Lower lobe of right lung (tissue), 2 donors: Measurements from ENCODE around the gene DNM3. TPM values are rescaled to one million over a fixed set of nuclear protein-coding genes. Genes with fewer than 3 reads are reported as not detected.
A peak's percentile ranks its signal among the peaks of the same experiment; 100 is the strongest.

Experiments
- ATAC-seq, 2 donors: fragments of 200-7000 bp; cut with Tn5 transposase; one replicate each; pipeline ENCODE4 v1.9.1; 2020 to 2022; ENCODE audit warnings: mild to moderate bottlenecking in 2 of 2, moderate library complexity in 2 of 2
- DNase-seq: peaks from one replicate; pipeline ENCODE4 v3.0.0-alpha.2; 2020
- H3K27ac ChIP-seq: fragments of 200-600 bp; one replicate; pipeline ENCODE4 v1.8.0; 2022
- H3K27me3 ChIP-seq: fragments of 200-600 bp; one replicate; pipeline ENCODE4 v1.8.0; 2022; ENCODE audit warnings: low read depth
- H3K36me3 ChIP-seq: fragments of 200-600 bp; one replicate; pipeline ENCODE4 v1.8.0; 2022; ENCODE audit warnings: mild to moderate bottlenecking
- H3K4me1 ChIP-seq: fragments of 200-600 bp; one replicate; pipeline ENCODE4 v1.8.0; 2022
- H3K4me3 ChIP-seq: fragments of 200-600 bp; one replicate; pipeline ENCODE4 v1.8.0; 2022; ENCODE audit warnings: mild to moderate bottlenecking
- H3K9me3 ChIP-seq: fragments of 200-600 bp; one replicate; pipeline ENCODE4 v1.8.0; 2022
- intact Hi-C: fragments of 100-400 bp; cut with DNase I; formaldehyde crosslinking; loops from one replicate; pipeline ENCODE4 v1.11.0; 2022
- total RNA-seq: library from RNA; stranded (reverse); fragmentation: NEBNext Ultra II Directional; extraction: Animal tissue kit (Norgen Biotek cat#: 25700); gene quantifications from one replicate; pipeline ENCODE4 v1.2.1, GENCODE V29; 2021
- TF ChIP-seq, protein P1 (sequence below): fragments of 200-600 bp; IDR thresholded peaks from one replicate; pipeline ENCODE4 v1.8.0; 2022; ENCODE audit warnings: antibody characterized with exemption, mild to moderate bottlenecking
- donor health status: DM: no; HTN: yes; CAD: no; lungs with severe emphysema.

The DNM3 gene
- total RNA-seq, 1 donor from 2014 or later, result 12.4 TPM

DNA sequence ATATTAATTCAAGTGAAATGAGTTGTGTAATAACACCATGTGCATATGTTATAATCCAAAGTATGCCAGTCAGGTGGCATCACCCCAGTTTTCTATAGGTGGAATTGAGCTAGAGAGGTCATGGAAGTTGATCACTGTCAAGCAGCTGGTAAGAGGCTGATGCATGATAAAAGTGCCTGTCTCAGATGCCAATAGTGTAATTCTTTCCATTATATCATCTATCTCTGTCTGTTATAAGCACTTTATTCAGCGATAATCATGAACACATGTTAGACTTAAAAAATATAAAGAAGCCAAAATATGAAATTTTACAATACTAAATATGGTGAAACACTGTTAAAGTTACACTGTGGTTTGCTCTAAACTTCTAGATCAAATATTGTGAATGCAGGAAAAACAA lies 156.6 kb downstream of the DNM3 start:
- TF ChIP-seq, protein P1, sequence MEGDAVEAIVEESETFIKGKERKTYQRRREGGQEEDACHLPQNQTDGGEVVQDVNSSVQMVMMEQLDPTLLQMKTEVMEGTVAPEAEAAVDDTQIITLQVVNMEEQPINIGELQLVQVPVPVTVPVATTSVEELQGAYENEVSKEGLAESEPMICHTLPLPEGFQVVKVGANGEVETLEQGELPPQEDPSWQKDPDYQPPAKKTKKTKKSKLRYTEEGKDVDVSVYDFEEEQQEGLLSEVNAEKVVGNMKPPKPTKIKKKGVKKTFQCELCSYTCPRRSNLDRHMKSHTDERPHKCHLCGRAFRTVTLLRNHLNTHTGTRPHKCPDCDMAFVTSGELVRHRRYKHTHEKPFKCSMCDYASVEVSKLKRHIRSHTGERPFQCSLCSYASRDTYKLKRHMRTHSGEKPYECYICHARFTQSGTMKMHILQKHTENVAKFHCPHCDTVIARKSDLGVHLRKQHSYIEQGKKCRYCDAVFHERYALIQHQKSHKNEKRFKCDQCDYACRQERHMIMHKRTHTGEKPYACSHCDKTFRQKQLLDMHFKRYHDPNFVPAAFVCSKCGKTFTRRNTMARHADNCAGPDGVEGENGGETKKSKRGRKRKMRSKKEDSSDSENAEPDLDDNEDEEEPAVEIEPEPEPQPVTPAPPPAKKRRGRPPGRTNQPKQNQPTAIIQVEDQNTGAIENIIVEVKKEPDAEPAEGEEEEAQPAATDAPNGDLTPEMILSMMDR, result no peak
- no peak overlapping the region for H3K4me3 ChIP-seq
- intact Hi-C loops, result no loop called here

DNA sequence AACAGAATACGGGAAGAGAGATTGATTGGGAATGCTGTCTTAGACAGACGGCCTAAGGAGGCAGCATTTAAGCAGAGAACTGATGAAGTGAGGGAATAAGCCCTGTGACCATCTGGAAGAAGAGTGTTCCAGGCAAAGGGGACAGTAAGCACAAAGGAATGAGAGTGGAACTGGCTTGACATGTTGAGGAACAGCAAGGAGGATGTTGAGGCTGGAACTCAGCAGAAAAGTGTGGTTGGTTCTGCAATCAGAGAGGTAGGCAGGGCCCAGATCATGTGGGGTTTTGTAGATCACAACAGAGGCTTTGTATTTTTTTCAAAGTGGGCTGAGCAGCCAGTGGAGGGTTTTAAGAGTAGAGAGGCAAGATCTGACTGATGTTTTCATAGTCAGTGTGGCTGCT lies 157.4 kb downstream of the DNM3 start:
- no peak overlapping the region for H3K4me3 ChIP-seq
- no peaks in the 10 kb centered on the region for H3K4me1 ChIP-seq
- TF ChIP-seq, protein P1, result no peak
- DNase-seq (no peak), ATAC-seq (no peak)
- intact Hi-C loops, result no loop called here
- no peak overlapping the region for H3K27ac ChIP-seq
- no peaks in the 10 kb centered on the region for H3K36me3 ChIP-seq
- no peaks in the 10 kb centered on the region for H3K27me3 ChIP-seq
- H3K9me3 ChIP-seq, result no peaks in the 10 kb centered on the region

More for the DNA sequence above, 156.6 kb downstream of the DNM3 start:
- DNase-seq (no peak), ATAC-seq (no peak)
- Histone ChIP-seq H3K27ac (no peak overlapping the region), H3K9me3 (no peaks in the 10 kb centered on the region), H3K36me3 (no peaks in the 10 kb centered on the region), H3K4me1 (no peaks in the 10 kb centered on the region), H3K27me3 (no peaks in the 10 kb centered on the region)

DNA sequence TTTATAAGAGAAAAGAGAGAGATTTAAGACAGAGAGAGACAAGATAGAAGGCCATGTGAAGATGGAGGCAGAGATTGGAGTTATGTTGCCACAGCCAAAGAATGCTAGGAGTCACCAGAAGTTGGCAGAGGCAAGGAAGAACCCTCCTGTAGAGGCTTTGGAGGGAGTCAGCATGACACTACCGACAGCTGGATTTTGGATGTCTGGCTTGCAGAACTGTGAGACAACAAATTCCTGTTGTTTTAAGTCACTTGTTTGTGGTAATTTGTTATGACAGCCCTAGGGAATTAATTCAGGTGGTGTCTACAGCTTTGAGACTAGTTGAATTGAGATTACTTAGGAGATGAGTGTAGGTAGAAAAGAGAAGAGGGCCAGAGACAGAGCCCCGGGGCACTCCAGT lies 158.5 kb downstream of the DNM3 start:
- no peaks in the 10 kb centered on the region for H3K9me3 ChIP-seq
- DNase-seq, result no peak
- H3K27me3 ChIP-seq, result no peaks in the 10 kb centered on the region
- H3K4me1 ChIP-seq, result peaks cover 6% of the 10 kb centered on the region
- H3K4me3 ChIP-seq, result no peak overlapping the region
- no peak for ATAC-seq
- intact Hi-C loops, result no loop called here
- no peaks in the 10 kb centered on the region for H3K36me3 ChIP-seq
- no peak overlapping the region for H3K27ac ChIP-seq
- TF ChIP-seq, protein P1, result no peak

DNA sequence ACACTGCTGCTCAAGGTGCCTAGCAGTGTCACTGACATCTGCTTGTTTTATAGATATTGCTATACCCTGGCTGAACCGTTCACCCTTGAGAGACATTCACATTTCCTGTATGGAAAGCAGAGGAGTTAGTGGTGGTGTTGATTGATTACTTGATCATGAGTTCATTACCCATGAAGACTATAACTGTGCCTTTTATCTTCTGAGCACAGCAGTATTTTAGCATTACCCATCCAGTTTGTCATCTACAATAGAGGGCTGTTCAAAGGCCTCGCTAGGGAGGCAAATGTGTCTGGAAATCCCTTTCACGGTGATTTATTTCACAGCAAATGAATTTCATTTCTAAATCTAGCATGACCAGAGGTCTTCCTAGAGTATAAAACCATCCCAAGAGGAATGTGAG lies 160.0 kb downstream of the DNM3 start:
- peaks cover 6% of the 10 kb centered on the region for H3K4me1 ChIP-seq
- TF ChIP-seq, protein P1, result no peak
- intact Hi-C loops, result no loop called here
- no peaks in the 10 kb centered on the region for H3K27me3 ChIP-seq
- H3K4me3 ChIP-seq, result no peak overlapping the region
- ATAC-seq, result no peak
- no peaks in the 10 kb centered on the region for H3K9me3 ChIP-seq
- no peaks in the 10 kb centered on the region for H3K36me3 ChIP-seq
- DNase-seq, result no peak
- no peak overlapping the region for H3K27ac ChIP-seq

DNA sequence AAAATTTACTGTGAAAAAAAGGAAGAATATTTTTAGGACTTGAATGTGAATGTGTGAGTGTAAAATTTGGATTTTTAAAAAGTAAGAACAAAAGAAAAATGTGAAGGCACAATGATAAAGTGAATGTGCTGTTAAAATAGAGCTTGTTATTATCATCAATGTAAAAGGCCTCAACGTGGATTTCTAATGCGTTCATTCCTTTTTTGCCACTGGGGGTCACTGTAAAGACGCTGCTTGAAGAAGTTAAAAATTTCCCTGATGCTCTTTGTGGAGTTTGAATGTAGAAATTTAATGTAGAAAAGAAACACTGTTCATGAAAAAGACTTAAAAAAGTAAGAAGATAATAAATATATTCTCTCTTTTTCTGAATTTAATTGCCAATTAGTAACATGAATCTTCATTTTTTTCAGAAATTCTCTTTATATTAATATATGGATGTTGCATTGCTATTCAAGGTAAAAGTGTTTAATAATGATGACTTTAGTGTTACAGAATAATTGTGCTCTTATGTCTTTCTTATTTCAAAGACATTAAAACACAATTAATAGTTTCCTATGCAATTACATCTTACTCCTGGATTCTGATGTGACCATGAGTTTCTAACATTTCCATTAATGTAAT lies 161.5 kb downstream of the DNM3 start:
- intact Hi-C loops, result no loop called here
- no peak for ATAC-seq

More for the DNA sequence above, 161.5 kb downstream of the DNM3 start:
- no peak overlapping the region for H3K4me3 ChIP-seq
- peaks cover 6% of the 10 kb centered on the region for H3K4me1 ChIP-seq
- H3K36me3 ChIP-seq, result no peaks in the 10 kb centered on the region
- no peaks in the 10 kb centered on the region for H3K27me3 ChIP-seq
- H3K9me3 ChIP-seq, result no peaks in the 10 kb centered on the region
- H3K27ac ChIP-seq, result no peak overlapping the region
- DNase-seq, result no peak
- TF ChIP-seq, protein P1, result peak; percentile 70
